Measurements from ENCODE around the gene THUMPD1.

DNA sequence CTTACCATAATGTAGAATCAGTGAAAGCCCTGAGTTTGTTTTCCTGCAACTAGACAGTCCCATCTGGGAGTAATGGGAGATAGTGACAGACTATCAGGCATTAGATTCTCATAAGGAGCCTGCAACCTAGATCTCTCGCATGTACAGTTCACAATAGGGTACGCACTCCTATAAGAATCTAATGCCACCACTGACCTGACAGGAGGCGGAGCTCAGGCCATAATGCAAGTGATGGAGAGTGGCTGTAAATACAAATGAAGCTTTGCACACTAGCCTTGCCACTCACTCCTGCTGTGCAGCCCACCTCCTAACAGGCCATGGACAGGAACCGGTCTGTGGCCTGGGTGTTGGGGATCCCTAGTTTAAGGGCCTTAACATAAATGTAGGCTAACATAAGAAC, 21.4 kb downstream of the THUMPD1 start:
- TF ChIP-seq, protein P1, sequence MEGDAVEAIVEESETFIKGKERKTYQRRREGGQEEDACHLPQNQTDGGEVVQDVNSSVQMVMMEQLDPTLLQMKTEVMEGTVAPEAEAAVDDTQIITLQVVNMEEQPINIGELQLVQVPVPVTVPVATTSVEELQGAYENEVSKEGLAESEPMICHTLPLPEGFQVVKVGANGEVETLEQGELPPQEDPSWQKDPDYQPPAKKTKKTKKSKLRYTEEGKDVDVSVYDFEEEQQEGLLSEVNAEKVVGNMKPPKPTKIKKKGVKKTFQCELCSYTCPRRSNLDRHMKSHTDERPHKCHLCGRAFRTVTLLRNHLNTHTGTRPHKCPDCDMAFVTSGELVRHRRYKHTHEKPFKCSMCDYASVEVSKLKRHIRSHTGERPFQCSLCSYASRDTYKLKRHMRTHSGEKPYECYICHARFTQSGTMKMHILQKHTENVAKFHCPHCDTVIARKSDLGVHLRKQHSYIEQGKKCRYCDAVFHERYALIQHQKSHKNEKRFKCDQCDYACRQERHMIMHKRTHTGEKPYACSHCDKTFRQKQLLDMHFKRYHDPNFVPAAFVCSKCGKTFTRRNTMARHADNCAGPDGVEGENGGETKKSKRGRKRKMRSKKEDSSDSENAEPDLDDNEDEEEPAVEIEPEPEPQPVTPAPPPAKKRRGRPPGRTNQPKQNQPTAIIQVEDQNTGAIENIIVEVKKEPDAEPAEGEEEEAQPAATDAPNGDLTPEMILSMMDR (conservative IDR thresholded peaks at IDR 0.05; ENCODE audit: low read length) = no peak
- TF ChIP-seq EZH2phosphoT487 (IDR thresholded peaks at IDR 0.05; ENCODE audit: borderline replicate concordance) = no peak
